Omental fat pad (tissue), 4 donors: ENCODE data around the gene CHST11. TPM values are rescaled to one million over a fixed set of nuclear protein-coding genes. Genes with fewer than 3 reads are reported as not detected.

Experiments
- ATAC-seq: fragments of 150-250 bp; one replicate; pipeline ENCODE4 v1.9.1; 2016; ENCODE audit warnings: mild to moderate bottlenecking, moderate library complexity; ENCODE audit not compliant: low FRiP score
- DNase-seq: peaks from one replicate; pipeline ENCODE4 v3.0.0-alpha.2; 2019; ENCODE audit warnings: low spot score
- CTCF ChIP-seq, 3 donors: fragments of 450-650 bp; IDR thresholded peaks; one replicate each; pipeline ENCODE4 v1.5.1; 2016 to 2017; ENCODE audit warnings: antibody characterized with exemption in 3 of 3, mild to moderate bottlenecking in 3 of 3, moderate library complexity in 2 of 3
- total RNA-seq, 4 donors: library from RNA; depleted of rRNA; stranded (reverse); fragments of >200 nt; gene quantifications; one replicate each; pipeline ENCODE4 v1.1.0, GENCODE V29; 2016

The CHST11 gene
- 10 to 100 TPM; 12.2 to 58.6 (median 30.1) TPM for total RNA-seq

- TF ChIP-seq CTCF (IDR thresholded peaks at IDR 0.05): no peak
- ATAC-seq (peak; percentile 81), DNase-seq (no peak)
Measured at GRCh38 chr12:104456417-104456949, at the start of gene CHST11. TSS of gene CHST11 (plus strand) at chr12:104456948.

GRCh38 chr12:104407438-104407837 is 49.3 kb upstream of the CHST11 start:
- DNase-seq: no peak
- ATAC-seq: no peak
- TF ChIP-seq CTCF (IDR thresholded peaks at IDR 0.05): no peak

- ATAC-seq: no peak
- no peak for DNase-seq
- no peak for TF ChIP-seq CTCF (IDR thresholded peaks at IDR 0.05)
Measured at GRCh38 chr12:104407922-104408321, 48.8 kb upstream of the CHST11 start.

GRCh38 chr12:104410326-104410725 is 46.4 kb upstream of the CHST11 start:
- DNase-seq (no peak), ATAC-seq (no peak)
- no peak for TF ChIP-seq CTCF (IDR thresholded peaks at IDR 0.05)

GRCh38 chr12:104410786-104411185 is 46.0 kb upstream of the CHST11 start:
- ATAC-seq: no peak
- DNase-seq: no peak
- TF ChIP-seq CTCF (IDR thresholded peaks at IDR 0.05): no peak

- DNase-seq: no peak
- ATAC-seq: no peak
- TF ChIP-seq CTCF (IDR thresholded peaks at IDR 0.05): no peak
Measured at GRCh38 chr12:104411826-104412641, 44.7 kb upstream of the CHST11 start.

GRCh38 chr12:104412681-104413080 is 44.1 kb upstream of the CHST11 start:
- TF ChIP-seq CTCF (IDR thresholded peaks at IDR 0.05): no peak
- ATAC-seq: no peak
- no peak for DNase-seq
